Activated T-cell treated with anti-CD3 and anti-CD28 coated beads, Interleukin-2, amount 50 U/mL, for 4 hours (primary cell): ENCODE measurements around the gene TACR1. TPM values are rescaled to one million over a fixed set of nuclear protein-coding genes. Genes with fewer than 3 reads are reported as not detected.

Experiments used
- ATAC-seq, 2 donors: fragments of 200-7000 bp; cut with Tn5 transposase; one replicate each; pipeline ENCODE4 v1.10.0; 2021
- DNase-seq: peaks from one replicate; pipeline ENCODE4 v3.0.0-alpha.2; 2020
- H3K27me3 Mint-ChIP-seq: one replicate; pipeline ENCODE4 v1.8.0; 2021; ENCODE audit warnings: low read depth, mixed read lengths
- H3K36me3 Mint-ChIP-seq: one replicate; pipeline ENCODE4 v1.8.0; 2022; ENCODE audit warnings: mixed read lengths; ENCODE audit not compliant: insufficient read depth
- H3K4me1 Mint-ChIP-seq: one replicate; pipeline ENCODE4 v1.8.0; 2021; ENCODE audit warnings: low read depth, mixed read lengths
- H3K4me3 Mint-ChIP-seq: one replicate; pipeline ENCODE4 v1.8.0; 2021; ENCODE audit warnings: mild to moderate bottlenecking, moderate library complexity, mixed read lengths
- H3K9me3 Mint-ChIP-seq: one replicate; pipeline ENCODE4 v1.8.0; 2021; ENCODE audit warnings: mixed read lengths
- total RNA-seq, 3 donors: library from RNA; stranded (reverse); gene quantifications; one replicate each; pipeline ENCODE4 v1.2.1, GENCODE V29; 2021

Gene TACR1
- total RNA-seq, 3 donors from 2014 or later: not detected

DNA sequence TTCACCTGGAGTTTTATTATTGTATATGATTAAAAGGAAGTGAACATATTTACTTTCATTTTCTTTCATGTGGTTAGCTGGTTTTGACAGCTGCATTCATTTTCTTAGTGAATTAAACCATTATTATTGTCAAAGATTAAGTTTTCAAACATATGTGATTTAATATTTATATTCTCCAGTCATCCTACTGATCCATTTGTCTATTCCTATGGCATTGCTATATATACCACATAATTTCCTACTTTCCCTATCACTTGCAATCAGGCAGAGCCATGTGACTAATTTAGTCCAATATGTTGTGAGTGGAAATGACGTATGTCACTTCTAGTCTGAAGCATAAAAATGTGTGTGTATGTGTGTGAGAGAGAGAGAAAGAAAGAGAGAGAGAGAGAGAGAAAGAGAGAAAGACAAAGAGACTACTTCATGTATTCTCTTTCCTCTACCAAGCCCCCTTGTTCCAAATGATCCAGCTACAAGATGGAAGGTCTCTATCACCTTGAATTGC, 12.0 kb upstream of the TACR1 start:
- peaks cover 8% of the 10 kb centered on the region for H3K27me3 Mint-ChIP-seq
- peaks cover 9% of the 10 kb centered on the region for H3K4me1 Mint-ChIP-seq
- H3K9me3 Mint-ChIP-seq: no peaks in the 10 kb centered on the region
- H3K4me3 Mint-ChIP-seq: peak overlapping the region; percentile 25
- DNase-seq: no peak
- no peaks in the 10 kb centered on the region for H3K36me3 Mint-ChIP-seq
- peak in 1 of 2 donors; percentile 51 for ATAC-seq

DNA sequence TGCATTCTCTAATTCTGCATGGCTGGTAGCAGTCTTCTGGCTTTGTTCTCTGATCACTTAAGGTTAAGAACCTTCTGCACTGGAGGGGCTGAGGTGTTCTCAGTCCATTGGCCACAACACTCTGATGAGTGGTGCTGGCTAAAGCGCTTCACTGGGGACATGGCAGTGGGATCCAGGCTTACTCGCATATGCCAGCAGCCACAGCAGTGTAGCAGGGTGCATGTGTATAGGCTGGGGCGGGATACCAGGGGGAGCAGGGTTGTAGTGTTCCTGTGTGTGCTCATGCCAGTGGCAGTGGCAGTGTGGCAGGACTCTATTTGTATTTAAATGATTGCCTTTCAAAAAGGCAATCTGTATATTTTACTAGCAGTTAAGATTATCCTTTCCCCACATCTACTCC, 11.1 kb upstream of the TACR1 start:
- no peaks in the 10 kb centered on the region for H3K9me3 Mint-ChIP-seq
- H3K4me1 Mint-ChIP-seq: peaks cover 9% of the 10 kb centered on the region
- ATAC-seq: no peak
- no peak for DNase-seq
- no peaks in the 10 kb centered on the region for H3K36me3 Mint-ChIP-seq
- H3K4me3 Mint-ChIP-seq: no peak overlapping the region
- H3K27me3 Mint-ChIP-seq: peaks cover 9% of the 10 kb centered on the region

DNA sequence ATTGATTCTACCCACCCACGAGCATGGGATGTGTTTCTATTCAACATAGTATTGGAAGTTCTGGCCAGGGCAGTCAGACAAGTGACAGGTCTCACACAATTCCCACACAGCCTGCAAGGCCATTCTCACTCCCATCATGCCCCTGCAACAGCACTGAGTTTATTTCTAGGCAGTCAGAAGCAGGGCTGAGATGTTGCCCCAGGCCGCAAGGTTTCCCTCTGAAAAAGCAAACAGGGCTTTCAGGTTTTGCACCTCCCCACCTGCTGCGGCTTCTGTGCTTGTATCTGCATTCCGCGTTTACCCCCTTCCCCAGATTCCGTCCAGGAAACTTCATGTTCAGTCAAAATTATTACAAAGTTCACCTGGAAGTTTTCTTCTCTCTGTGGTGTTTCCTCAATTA, 9.4 kb upstream of the TACR1 start:
- DNase-seq: no peak
- no peaks in the 10 kb centered on the region for H3K9me3 Mint-ChIP-seq
- peaks cover 19% of the 10 kb centered on the region for H3K27me3 Mint-ChIP-seq
- no peak overlapping the region for H3K4me3 Mint-ChIP-seq
- no peak for ATAC-seq
- peaks cover 9% of the 10 kb centered on the region for H3K4me1 Mint-ChIP-seq
- H3K36me3 Mint-ChIP-seq: no peaks in the 10 kb centered on the region

DNA sequence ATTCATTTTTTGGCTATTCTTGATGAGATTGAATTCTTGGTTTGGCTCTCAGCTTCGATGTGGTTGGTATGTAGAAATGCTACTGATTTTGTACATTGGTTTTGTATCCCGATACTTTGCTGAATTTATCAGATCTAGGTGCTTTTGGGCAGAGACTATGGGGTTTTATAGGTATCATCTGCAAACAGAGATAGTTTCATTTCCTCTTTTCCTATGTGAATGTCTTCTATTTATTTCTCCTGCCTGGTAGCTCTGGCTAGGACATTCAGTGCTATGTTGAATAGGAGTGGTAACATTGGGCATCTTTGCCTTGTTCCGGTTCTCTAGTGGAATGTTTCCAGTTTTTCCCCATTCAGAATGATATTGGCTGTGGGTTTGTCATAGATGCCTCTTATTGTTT, 5.5 kb upstream of the TACR1 start:
- DNase-seq (no peak), ATAC-seq (no peak)
- H3K4me3 Mint-ChIP-seq: no peak overlapping the region
- H3K36me3 Mint-ChIP-seq: no peaks in the 10 kb centered on the region
- H3K9me3 Mint-ChIP-seq: no peaks in the 10 kb centered on the region
- peaks cover 43% of the 10 kb centered on the region for H3K27me3 Mint-ChIP-seq
- peaks cover 6% of the 10 kb centered on the region for H3K4me1 Mint-ChIP-seq

DNA sequence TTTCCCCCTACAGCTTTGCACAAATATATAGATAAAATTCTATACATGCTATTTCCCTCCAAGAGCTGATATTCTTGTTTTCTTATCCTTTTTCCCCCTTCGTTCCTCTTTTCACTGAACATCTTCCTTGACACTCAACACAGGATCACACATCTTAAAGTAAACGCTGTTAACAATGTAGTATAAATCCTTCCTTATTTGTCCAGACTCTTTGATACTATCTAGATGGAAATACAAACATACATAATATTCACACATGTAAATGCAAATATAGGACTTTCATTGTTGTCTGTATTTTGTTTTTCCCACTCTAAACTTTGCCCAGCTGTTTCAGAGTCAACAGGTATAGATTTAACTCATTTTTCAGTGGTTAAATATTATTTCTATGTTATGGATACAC, 3.0 kb upstream of the TACR1 start:
- no peak overlapping the region for H3K4me3 Mint-ChIP-seq
- H3K4me1 Mint-ChIP-seq: peaks cover 11% of the 10 kb centered on the region
- ATAC-seq (no peak), DNase-seq (no peak)
- no peaks in the 10 kb centered on the region for H3K36me3 Mint-ChIP-seq
- no peaks in the 10 kb centered on the region for H3K9me3 Mint-ChIP-seq
- peaks cover 62% of the 10 kb centered on the region for H3K27me3 Mint-ChIP-seq

DNA sequence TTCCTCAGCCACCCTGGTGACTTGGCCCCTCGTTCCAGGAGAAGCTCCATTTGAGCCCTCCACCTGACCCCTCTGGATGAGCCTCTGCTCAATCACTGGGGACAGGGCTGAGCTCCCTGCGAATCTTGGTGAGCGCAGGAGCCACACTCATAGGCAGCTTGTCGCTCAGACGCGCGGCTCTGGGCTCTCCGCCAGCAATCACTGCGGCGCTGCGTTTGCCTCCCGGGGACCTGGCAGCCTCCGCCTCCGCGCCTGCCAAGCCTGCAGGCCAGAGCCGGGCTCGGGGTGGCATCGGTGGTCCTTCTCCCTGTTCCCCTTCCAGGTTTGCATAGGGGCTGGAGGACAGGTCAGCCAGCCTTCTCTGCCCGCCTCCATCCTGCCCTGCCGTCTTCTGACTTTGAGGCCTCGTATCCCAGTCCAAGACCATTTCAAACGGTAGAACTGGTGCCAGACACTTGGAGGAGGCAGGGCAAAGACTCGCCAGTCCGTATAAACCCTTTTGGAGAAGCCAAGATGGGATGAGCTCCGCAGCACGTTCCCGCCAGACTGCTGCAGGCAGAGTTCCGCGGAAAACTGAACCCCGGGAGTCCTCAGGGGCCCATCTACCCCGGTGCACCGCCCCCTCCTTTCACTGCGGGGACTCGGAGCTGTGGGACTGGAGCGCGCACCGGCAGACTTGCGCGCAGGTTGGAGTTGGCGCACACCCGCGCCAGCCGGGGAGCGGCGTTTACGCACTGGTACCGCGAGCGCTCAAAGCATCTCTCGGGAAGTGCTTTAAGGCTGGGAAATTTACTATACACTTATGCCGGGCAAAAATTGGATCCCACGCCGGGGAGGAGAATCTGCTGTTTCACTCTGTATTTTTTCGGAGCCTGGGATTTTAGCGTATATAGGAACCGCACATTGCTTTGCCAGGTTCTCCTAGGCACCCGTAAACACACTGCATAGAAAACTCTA, 1.1 kb upstream of the TACR1 start:
- no peak overlapping the region for H3K4me3 Mint-ChIP-seq
- DNase-seq (no peak), ATAC-seq (peak; percentile 25 to 42)
- no peaks in the 10 kb centered on the region for H3K36me3 Mint-ChIP-seq
- H3K9me3 Mint-ChIP-seq: no peaks in the 10 kb centered on the region
- H3K4me1 Mint-ChIP-seq: peaks cover 11% of the 10 kb centered on the region
- H3K27me3 Mint-ChIP-seq: peaks cover 74% of the 10 kb centered on the region

DNA sequence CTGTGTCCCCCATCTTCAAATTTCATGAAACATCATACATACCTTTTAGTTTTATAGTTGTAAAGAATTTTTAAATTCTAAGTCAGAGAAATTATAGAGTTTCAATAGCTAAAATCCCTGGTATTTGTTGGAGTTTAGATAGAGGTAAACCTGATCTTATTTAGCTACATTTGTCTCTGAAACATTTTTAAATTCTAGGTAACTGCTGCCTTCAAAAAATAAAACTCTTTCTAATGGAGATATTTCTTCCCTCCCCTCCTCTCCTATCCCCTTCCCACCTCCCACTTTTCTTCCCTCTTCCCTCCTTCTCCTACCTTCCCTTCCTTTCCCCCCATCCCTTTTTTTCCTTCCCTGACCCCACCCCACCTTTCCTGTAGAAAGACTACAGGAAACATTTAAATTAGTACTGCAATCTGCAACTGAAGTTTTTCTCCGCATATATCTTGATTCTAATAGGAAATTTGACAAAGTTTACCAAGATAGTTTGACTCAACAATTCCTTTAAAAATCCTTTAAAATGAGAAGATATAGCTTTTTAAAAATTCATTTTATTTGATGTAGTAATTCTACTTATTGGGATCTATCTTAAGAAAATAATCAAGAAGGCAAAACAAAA, 4.1 kb downstream of the TACR1 start:
- ATAC-seq: no peak
- no peak for DNase-seq
- H3K4me1 Mint-ChIP-seq: peaks cover 7% of the 10 kb centered on the region
- no peaks in the 10 kb centered on the region for H3K36me3 Mint-ChIP-seq
- no peak overlapping the region for H3K4me3 Mint-ChIP-seq
- peaks cover 60% of the 10 kb centered on the region for H3K27me3 Mint-ChIP-seq
- H3K9me3 Mint-ChIP-seq: no peaks in the 10 kb centered on the region

DNA sequence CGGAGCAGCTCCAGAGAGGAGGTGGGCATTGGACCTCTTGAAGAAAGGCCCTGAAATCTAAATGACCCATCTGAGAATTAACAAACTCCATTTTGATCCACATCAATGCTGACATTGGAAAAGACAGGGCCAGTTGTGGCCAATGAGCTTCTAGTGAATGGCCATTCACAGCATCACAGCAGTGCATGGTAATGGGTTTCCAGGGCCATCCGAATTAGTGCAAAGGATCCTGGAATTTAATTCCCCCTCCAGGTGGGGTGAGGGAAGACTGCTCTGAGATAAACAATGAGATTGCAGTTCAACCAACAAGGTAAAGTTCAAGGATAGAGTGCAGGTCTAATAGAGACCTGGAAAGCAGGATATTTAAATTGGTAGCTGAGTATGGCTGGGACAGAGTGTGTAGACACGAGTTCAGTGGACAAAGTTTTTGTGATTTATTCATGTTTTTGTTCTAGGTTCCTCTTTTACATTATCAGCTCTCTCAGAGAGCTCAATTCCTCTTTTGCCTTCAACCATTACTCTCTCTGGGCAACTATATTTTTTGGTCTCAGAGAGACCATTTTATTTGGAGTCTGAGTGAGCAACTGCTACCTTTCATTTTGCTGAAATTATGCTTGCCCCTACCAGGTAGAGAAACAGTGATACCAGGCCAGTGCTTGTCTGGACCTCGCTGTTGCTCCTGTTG, 5.0 kb downstream of the TACR1 start:
- ATAC-seq (no peak), DNase-seq (no peak)
- Mint-ChIP-seq H3K9me3 (no peaks in the 10 kb centered on the region), H3K4me1 (peaks cover under 1% of the 10 kb centered on the region), H3K4me3 (no peak overlapping the region), H3K27me3 (peaks cover 52% of the 10 kb centered on the region), H3K36me3 (no peaks in the 10 kb centered on the region)

DNA sequence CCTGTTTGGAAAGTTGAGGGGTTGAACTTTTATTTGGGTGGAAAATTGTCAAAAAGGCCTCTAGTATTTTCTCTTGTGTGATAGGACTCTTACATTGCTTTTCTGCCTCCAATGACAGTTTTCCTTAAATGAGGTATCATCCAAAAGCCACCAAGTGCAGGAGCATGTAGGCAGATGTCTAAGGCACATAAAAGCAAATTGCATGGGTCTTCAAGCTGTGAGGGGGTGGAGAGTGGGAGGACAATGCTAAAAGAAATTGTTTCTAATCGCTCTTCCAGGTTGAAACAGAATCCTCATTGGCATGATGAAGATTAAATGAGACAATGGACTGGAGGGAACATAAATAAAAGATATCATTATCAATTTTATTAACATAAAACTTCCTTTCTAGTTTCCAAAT, 6.8 kb downstream of the TACR1 start:
- no peak overlapping the region for H3K4me3 Mint-ChIP-seq
- ATAC-seq (no peak), DNase-seq (no peak)
- H3K9me3 Mint-ChIP-seq: no peaks in the 10 kb centered on the region
- no peaks in the 10 kb centered on the region for H3K4me1 Mint-ChIP-seq
- no peaks in the 10 kb centered on the region for H3K36me3 Mint-ChIP-seq
- H3K27me3 Mint-ChIP-seq: peaks cover 34% of the 10 kb centered on the region

DNA sequence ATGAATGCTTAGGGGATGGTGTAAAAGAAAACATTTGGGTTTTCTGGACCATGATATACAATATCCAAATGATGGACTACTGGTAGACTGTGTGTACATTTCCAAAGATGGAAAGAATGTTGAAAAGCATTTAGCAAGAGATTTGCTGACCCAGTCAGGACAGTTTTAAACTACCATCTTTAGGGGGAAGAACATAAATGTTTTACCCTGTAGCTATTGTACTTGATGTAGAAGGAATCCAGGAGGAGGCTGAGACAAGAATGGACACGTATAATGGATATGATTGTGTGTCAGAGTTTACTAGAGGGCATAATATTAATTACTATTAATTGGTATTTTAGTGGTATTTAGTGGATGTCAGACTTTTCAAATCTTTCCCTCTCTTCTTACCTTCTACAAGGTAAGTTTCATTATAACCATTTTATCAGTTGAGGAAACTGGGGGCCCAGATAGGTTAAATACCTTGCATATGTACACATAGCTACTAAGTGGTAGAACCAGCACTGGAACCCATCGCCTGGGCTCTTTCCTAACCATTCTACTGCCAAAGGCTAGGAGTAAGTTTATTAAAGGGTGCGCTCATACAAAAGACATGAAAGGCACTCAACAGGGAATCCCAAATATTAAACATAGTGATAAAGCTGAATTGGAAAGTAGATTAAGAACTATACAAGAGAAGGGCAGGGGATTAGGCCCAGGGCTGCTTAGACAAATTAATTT, 8.9 kb downstream of the TACR1 start:
- Mint-ChIP-seq H3K4me3 (no peak overlapping the region), H3K9me3 (no peaks in the 10 kb centered on the region), H3K4me1 (no peaks in the 10 kb centered on the region), H3K27me3 (peaks cover 22% of the 10 kb centered on the region), H3K36me3 (no peaks in the 10 kb centered on the region)
- ATAC-seq: no peak
- no peak for DNase-seq

DNA sequence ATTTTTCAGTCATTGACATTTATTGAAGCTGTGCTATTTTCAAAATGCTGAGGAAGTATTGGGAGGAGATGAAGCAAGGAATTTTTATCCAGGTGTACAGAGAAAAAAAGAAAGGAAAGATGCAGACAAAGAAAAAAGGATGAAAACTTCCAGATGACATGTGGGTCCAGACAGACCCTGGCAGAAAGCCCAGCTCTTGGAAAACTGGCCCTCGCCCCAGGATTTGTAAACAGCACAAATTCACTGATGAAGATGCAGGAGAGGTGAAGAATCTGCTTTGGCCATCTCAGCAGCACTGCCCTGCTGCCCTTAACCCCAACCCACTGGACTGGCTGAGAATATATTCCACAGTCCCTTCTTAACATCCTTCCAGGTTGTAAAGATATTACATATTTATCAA, 12.5 kb downstream of the TACR1 start:
- no peak for ATAC-seq
- H3K9me3 Mint-ChIP-seq: no peaks in the 10 kb centered on the region
- no peaks in the 10 kb centered on the region for H3K36me3 Mint-ChIP-seq
- no peaks in the 10 kb centered on the region for H3K4me1 Mint-ChIP-seq
- peaks cover 10% of the 10 kb centered on the region for H3K27me3 Mint-ChIP-seq
- no peak overlapping the region for H3K4me3 Mint-ChIP-seq
- DNase-seq: no peak

DNA sequence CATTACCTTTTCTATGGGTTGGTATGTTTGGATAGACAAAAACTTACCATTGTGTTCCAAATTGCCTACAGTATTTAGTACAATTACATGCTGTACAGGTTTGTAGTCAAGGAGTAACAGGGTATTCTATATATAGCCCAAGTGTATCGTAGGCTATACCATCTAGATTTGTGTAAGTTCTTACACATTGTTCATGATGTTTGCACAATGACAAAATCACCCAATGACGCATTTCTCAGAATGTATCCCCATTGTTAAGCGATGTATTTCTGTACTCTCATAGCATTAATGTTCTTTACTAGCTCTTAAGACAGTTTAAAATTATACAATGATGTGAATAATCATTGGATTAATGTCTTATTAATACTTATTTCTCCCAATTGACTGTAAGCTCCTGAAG, 16.7 kb downstream of the TACR1 start:
- Mint-ChIP-seq H3K9me3 (no peaks in the 10 kb centered on the region), H3K27me3 (peaks cover 4% of the 10 kb centered on the region), H3K36me3 (no peaks in the 10 kb centered on the region), H3K4me1 (no peaks in the 10 kb centered on the region), H3K4me3 (no peak overlapping the region)
- ATAC-seq (no peak), DNase-seq (no peak)

DNA sequence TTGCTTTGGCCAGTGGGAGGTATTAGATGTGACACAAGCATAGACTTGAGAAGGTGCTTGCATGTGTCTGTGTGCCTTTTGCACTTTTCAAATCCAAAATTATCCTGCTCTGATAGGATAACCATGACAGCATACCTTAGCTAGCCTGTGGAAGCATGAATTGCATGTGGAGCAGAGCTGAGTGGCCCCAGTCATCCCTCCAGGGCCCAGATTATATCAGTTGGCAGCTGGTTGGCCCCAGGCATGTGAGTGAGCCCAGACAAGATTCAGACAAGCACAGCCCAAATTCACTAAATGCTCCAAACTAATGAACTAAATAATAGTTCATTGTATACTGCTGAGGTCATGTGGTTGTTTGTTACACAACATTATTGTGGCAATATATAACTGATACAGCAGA, 18.8 kb downstream of the TACR1 start:
- Mint-ChIP-seq H3K27me3 (no peaks in the 10 kb centered on the region), H3K4me3 (no peak overlapping the region)

DNA sequence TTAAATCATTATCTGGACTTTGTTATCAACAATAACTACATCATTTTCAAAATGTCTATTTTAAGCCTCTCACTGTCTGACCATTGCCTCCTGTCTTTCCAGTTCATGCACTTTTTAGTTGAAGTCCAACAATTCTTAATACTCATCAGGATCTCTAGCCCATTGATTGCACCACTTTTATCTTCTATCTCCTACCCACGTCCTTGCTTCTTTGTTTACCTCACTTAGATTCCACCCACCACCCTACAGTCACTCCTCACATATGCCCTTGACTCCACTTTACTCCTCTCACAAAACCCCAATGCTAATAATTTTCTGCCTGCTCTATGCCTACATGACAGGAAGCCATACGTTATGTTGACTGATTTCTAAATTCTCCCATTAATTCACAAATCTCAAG, 21.9 kb downstream of the TACR1 start:
- Mint-ChIP-seq H3K36me3 (no peaks in the 10 kb centered on the region), H3K4me1 (no peaks in the 10 kb centered on the region), H3K9me3 (no peaks in the 10 kb centered on the region), H3K4me3 (no peak overlapping the region), H3K27me3 (no peaks in the 10 kb centered on the region)
- DNase-seq: no peak
- no peak for ATAC-seq

More for the DNA sequence above, 18.8 kb downstream of the TACR1 start:
- Mint-ChIP-seq H3K4me1 (no peaks in the 10 kb centered on the region), H3K9me3 (no peaks in the 10 kb centered on the region), H3K36me3 (no peaks in the 10 kb centered on the region)
- no peak for DNase-seq
- no peak for ATAC-seq
